Natural killer cell (primary cell): ENCODE data around the gene MAN2A1. TPM values are rescaled to one million over a fixed set of nuclear protein-coding genes. Genes with fewer than 3 reads are reported as not detected.
A peak's percentile ranks its signal among the peaks of the same experiment; 100 is the strongest.

ENCODE experiments used
- ATAC-seq, 3 donors: fragments of 150-1000 bp in 2 of 3; fragments of 200-7000 bp in 1 of 3; cut with Tn5 transposase; 1 replicate in 1 of 3; 2 replicates in 2 of 3; pipeline ENCODE4 v1.10.0; 2021; ENCODE audit warnings: mild to moderate bottlenecking in 2 of 3, moderate library complexity in 2 of 3
- DNase-seq, 2 donors: peaks; one replicate each; pipeline versions ENCODE4 v3.0.0 to v3.0.0-alpha.2; 2013 to 2021; ENCODE audit warnings: mixed read lengths in 1 of 2
- H3K27ac ChIP-seq: one replicate; pipeline ENCODE4 v1.5.1; 2013; ENCODE audit warnings: mild to moderate bottlenecking, low read length
- H3K27me3 ChIP-seq: one replicate; pipeline ENCODE4 v1.6.1; 2013; ENCODE audit warnings: low read length; ENCODE audit not compliant: control insufficient read depth, insufficient read depth
- H3K36me3 ChIP-seq: one replicate; pipeline ENCODE4 v1.6.1; 2013; ENCODE audit warnings: low read length; ENCODE audit not compliant: control insufficient read depth, insufficient read depth
- H3K4me1 ChIP-seq: one replicate; pipeline ENCODE4 v1.6.1; 2013; ENCODE audit warnings: low read length; ENCODE audit not compliant: control insufficient read depth, insufficient read depth
- H3K4me3 ChIP-seq: one replicate; pipeline ENCODE4 v1.5.1; 2013; ENCODE audit warnings: low read length
- H3K9me3 ChIP-seq: one replicate; pipeline ENCODE4 v1.6.1; 2013; ENCODE audit warnings: low read length; ENCODE audit not compliant: control insufficient read depth, insufficient read depth
- H3K27ac Mint-ChIP-seq, 2 donors: one replicate each; pipeline ENCODE4 v1.8.0; 2022; ENCODE audit warnings: mild to moderate bottlenecking in 2 of 2, mixed read lengths in 2 of 2, moderate library complexity in 1 of 2
- H3K27me3 Mint-ChIP-seq, 2 donors: one replicate each; pipeline ENCODE4 v1.8.0; 2022; ENCODE audit warnings: low read depth in 2 of 2, mixed read lengths in 2 of 2
- H3K36me3 Mint-ChIP-seq: one replicate; pipeline ENCODE4 v1.8.0; 2022; ENCODE audit warnings: mixed read lengths
- H3K4me1 Mint-ChIP-seq, 2 donors: one replicate each; pipeline ENCODE4 v1.8.0; 2022; ENCODE audit warnings: mixed read lengths in 2 of 2
- H3K4me3 Mint-ChIP-seq: one replicate; pipeline ENCODE4 v1.8.0; 2022; ENCODE audit warnings: mild to moderate bottlenecking, moderate library complexity, mixed read lengths
- H3K9me3 Mint-ChIP-seq, 2 donors: one replicate each; pipeline ENCODE4 v1.8.0; 2022; ENCODE audit warnings: mixed read lengths in 2 of 2
- WGBS: methylation state at CpG from one replicate; pipeline ENCODE4 v1.1.7; 2013; ENCODE audit warnings: missing lambda C conversion rate; ENCODE audit not compliant: insufficient coverage; 5-methylcytosine and 5-hydroxymethylcytosine counted together
- intact Hi-C: fragments of 100-400 bp; cut with micrococcal nuclease; formaldehyde crosslinking; loops from one replicate; pipeline ENCODE4 v1.14.2; 2022
- total RNA-seq, 4 donors: library from RNA; stranded (reverse); fragments of 120-200 nt in 1 of 4; gene quantifications; one replicate each; pipeline versions ENCODE4 v1.2.3 to v1.2.4, GENCODE V29; 2013 to 2022
- TF ChIP-seq, protein P1 (sequence below): fragments of 200-600 bp; IDR thresholded peaks from one replicate; pipeline ENCODE4 v1.8.0; 2022; ENCODE audit warnings: antibody characterized with exemption

Gene MAN2A1
- total RNA-seq, 3 donors from 2014 or later (not counting 1 experiment from before 2014, with no cell fraction given), result 44.9 to 54.2 (median 50.7) TPM

DNA sequence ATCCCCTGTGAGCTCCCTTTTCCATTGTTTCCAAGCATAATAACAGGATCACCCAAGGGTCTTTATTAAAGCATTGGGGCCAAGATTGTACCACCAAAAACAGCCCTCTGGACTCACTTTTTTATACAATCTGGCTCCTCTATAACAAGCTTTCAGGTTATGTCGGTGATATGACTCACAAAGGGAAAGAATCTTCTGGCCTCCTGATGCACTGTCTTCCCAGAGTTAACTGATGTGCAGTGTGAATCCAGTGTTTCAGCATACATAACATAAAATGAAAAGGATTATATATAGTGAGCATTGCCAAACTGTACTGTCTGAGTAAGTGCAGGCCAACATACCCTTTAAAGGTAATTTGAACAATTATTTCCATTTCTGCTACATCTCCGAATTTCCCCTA lies 33.9 kb upstream of the MAN2A1 start:
- Mint-ChIP-seq H3K9me3 (no peaks in the 10 kb centered on the region), H3K4me1 (peaks cover 12 to 15% of the 10 kb centered on the region in 2 donors), H3K27ac (no peak overlapping the region), H3K4me3 (no peak overlapping the region), H3K36me3 (no peaks in the 10 kb centered on the region), H3K27me3 (peaks cover 2 to 26% of the 10 kb centered on the region in 2 donors)
- TF ChIP-seq, protein P1, sequence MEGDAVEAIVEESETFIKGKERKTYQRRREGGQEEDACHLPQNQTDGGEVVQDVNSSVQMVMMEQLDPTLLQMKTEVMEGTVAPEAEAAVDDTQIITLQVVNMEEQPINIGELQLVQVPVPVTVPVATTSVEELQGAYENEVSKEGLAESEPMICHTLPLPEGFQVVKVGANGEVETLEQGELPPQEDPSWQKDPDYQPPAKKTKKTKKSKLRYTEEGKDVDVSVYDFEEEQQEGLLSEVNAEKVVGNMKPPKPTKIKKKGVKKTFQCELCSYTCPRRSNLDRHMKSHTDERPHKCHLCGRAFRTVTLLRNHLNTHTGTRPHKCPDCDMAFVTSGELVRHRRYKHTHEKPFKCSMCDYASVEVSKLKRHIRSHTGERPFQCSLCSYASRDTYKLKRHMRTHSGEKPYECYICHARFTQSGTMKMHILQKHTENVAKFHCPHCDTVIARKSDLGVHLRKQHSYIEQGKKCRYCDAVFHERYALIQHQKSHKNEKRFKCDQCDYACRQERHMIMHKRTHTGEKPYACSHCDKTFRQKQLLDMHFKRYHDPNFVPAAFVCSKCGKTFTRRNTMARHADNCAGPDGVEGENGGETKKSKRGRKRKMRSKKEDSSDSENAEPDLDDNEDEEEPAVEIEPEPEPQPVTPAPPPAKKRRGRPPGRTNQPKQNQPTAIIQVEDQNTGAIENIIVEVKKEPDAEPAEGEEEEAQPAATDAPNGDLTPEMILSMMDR, result no peak
- no peaks in the 10 kb centered on the region for H3K9me3 ChIP-seq
- no peak overlapping the region for H3K27ac ChIP-seq
- H3K36me3 ChIP-seq, result no peaks in the 10 kb centered on the region
- peaks cover 8% of the 10 kb centered on the region for H3K4me1 ChIP-seq
- intact Hi-C loops, result no loop called here
- no peaks in the 10 kb centered on the region for H3K27me3 ChIP-seq
- no peak for ATAC-seq
- H3K4me3 ChIP-seq, result no peak overlapping the region
- no peak for DNase-seq
- WGBS, result 97% methylated on average over 2 of the region's 2 CpGs

DNA sequence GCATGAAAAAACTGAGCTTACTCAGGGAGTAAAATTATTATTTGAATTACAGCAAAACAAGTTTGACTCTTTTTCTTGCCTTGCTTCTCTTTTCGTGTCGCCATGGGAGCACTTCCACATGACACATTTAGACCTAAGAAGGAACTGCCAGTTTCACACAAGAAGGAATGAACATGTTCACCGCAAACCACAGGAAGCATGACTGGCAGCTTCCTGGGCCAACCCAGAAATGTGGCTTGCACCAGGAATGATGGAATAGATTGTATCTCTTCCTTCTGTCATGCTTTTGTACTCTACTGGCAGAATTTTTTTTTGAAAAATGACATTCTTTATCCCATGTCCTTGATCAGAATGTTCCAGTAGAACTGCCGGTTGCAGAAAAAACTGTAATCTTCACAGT lies 32.9 kb upstream of the MAN2A1 start:
- WGBS, result 5% methylated on average over 4 of the region's 4 CpGs

DNA sequence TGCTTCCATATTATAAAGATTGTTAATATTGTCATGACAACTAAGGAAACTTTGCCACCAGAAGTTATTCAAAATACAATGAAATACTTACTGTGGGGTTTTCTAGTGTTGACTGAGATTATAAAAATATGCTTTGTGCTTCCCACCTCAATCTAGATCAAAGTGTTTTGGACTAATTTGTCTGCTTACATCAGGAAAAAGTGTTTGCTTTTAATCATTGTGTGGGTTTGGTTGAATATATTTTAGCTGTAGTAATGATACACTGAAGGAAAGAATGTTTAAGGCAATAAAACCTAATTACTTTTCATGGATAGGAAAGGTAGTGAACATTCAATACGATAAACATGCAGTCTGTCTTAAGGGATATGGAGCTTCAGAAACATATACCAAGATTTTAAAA lies 29.8 kb upstream of the MAN2A1 start:
- TF ChIP-seq, protein P1, result no peak
- Mint-ChIP-seq H3K9me3 (no peaks in the 10 kb centered on the region), H3K36me3 (no peaks in the 10 kb centered on the region), H3K27me3 (peaks cover 3 to 26% of the 10 kb centered on the region in 2 donors), H3K27ac (no peak overlapping the region), H3K4me3 (no peak overlapping the region), H3K4me1 (peaks cover 12 to 15% of the 10 kb centered on the region in 2 donors)
- ATAC-seq, result no peak
- H3K27me3 ChIP-seq, result no peaks in the 10 kb centered on the region
- H3K4me3 ChIP-seq, result no peak overlapping the region
- H3K36me3 ChIP-seq, result no peaks in the 10 kb centered on the region
- no CpG with 5 or more reads among the region's 1 CpG for WGBS
- peaks cover 8% of the 10 kb centered on the region for H3K4me1 ChIP-seq
- no peaks in the 10 kb centered on the region for H3K9me3 ChIP-seq
- DNase-seq, result no peak
- intact Hi-C loops, result no loop called here
- no peak overlapping the region for H3K27ac ChIP-seq

More for the DNA sequence above, 32.9 kb upstream of the MAN2A1 start:
- Histone ChIP-seq H3K4me1 (peaks cover 8% of the 10 kb centered on the region), H3K27ac (no peak overlapping the region), H3K4me3 (no peak overlapping the region), H3K27me3 (no peaks in the 10 kb centered on the region), H3K36me3 (no peaks in the 10 kb centered on the region), H3K9me3 (no peaks in the 10 kb centered on the region)
- H3K4me3 Mint-ChIP-seq, result no peak overlapping the region
- no peaks in the 10 kb centered on the region for H3K9me3 Mint-ChIP-seq
- intact Hi-C loops, result no loop called here
- peaks cover 12 to 15% of the 10 kb centered on the region in 2 donors for H3K4me1 Mint-ChIP-seq
- peak; percentile 16 to 69 for DNase-seq
- no peak overlapping the region for H3K27ac Mint-ChIP-seq
- peak; percentile 34 to 76 (median 52) for ATAC-seq
- peaks cover 5 to 26% of the 10 kb centered on the region in 2 donors for H3K27me3 Mint-ChIP-seq
- TF ChIP-seq, protein P1, result no peak
- H3K36me3 Mint-ChIP-seq, result no peaks in the 10 kb centered on the region

DNA sequence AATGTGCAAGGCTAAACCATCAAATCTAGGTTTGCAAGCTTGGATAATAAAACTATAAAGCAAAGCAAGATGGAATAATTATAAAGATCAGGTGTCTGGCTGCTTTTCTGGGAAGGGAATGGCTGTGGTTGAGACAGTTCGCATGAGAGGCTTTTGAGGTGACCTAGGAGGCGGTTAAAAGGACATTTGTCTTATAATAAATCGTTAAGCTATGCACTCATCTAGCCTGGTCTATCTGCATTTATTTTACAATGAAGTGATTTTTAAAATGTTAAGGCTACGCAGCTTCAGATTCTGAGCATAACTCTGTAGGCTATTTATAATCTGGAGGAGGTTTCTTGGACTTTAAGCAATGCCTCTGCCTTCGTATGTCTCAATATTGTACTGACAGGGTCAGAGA lies 29.4 kb upstream of the MAN2A1 start:
- Mint-ChIP-seq H3K4me3 (no peak overlapping the region), H3K27ac (no peak overlapping the region), H3K4me1 (peaks cover 12 to 15% of the 10 kb centered on the region in 2 donors), H3K36me3 (no peaks in the 10 kb centered on the region), H3K27me3 (peaks cover 3 to 26% of the 10 kb centered on the region in 2 donors), H3K9me3 (no peaks in the 10 kb centered on the region)
- Histone ChIP-seq H3K4me3 (no peak overlapping the region), H3K36me3 (no peaks in the 10 kb centered on the region), H3K9me3 (no peaks in the 10 kb centered on the region), H3K4me1 (peaks cover 8% of the 10 kb centered on the region), H3K27ac (no peak overlapping the region), H3K27me3 (no peaks in the 10 kb centered on the region)
- intact Hi-C loops, result no loop called here
- ATAC-seq (no peak), DNase-seq (no peak)
- TF ChIP-seq, protein P1, result no peak
- 91% methylated on average over 5 of the region's 5 CpGs for WGBS
